OCI-LY7 (cell line): ENCODE measurements around the gene RMI2. TPM values are rescaled to one million over a fixed set of nuclear protein-coding genes. Genes with fewer than 3 reads are reported as not detected.
A peak's percentile ranks its signal among the peaks of the same experiment; 100 is the strongest.

ENCODE experiments used
- BruUV-seq: library from RNA; stranded (reverse); fragments of 400-500 nt; replicated peaks from 2 replicates; lab custom pipeline; 2021; lab: Mats Ljungman, UMichigan
- CTCF ChIA-PET: fragments of 300-600 bp; sonication (Branson Sonifier 250); formaldehyde crosslinking; loops from one replicate; lab custom pipeline; 2022; ENCODE audit warnings: antibody characterized with exemption; ENCODE audit not compliant: unreplicated experiment; lab: Charles Lee
- POLR2A ChIA-PET: fragments of 300-600 bp; sonication (Branson Sonifier 250); formaldehyde crosslinking; loops from one replicate; lab custom pipeline; 2022; ENCODE audit warnings: antibody characterized with exemption; lab: Charles Lee
- DNase-seq: peaks from one replicate; pipeline ENCODE4 v3.0.0-alpha.2; 2015; ENCODE audit warnings: low spot score
- H2AFZ ChIP-seq: fragments of 200-600 bp; sonication (generic), shearing (Covaris generic); 2 replicates; pipeline ENCODE4 v1.6.1; 2014; ENCODE audit warnings: mild to moderate bottlenecking, antibody characterized with exemption, low read length, moderate library complexity
- H3K27ac ChIP-seq: fragments of 200-600 bp; sonication (generic); 2 replicates; pipeline ENCODE4 v1.5.1; 2014; ENCODE audit warnings: mixed run types, low read depth, mild to moderate bottlenecking, moderate library complexity, low read length, inconsistent platforms; ENCODE audit not compliant: poor library complexity, severe bottlenecking
- H3K36me3 ChIP-seq: fragments of 200-600 bp; sonication (generic); 2 replicates; pipeline ENCODE4 v1.6.1; 2014; ENCODE audit warnings: mild to moderate bottlenecking, antibody characterized with exemption, low read length, moderate library complexity, mixed read lengths; ENCODE audit not compliant: insufficient read depth
- H3K4me1 ChIP-seq: fragments of 200-600 bp; sonication (generic); 2 replicates; pipeline ENCODE4 v1.5.1; 2014; ENCODE audit warnings: mild to moderate bottlenecking, low read length; ENCODE audit not compliant: insufficient read depth, poor library complexity, severe bottlenecking
- H3K4me2 ChIP-seq: fragments of 200-600 bp; sonication (generic); 2 replicates; pipeline ENCODE4 v1.6.1; 2014; ENCODE audit warnings: mild to moderate bottlenecking, low read length
- H3K4me3 ChIP-seq: fragments of 200-600 bp; sonication (generic); 2 replicates; pipeline ENCODE4 v1.5.1; 2014; ENCODE audit warnings: mild to moderate bottlenecking, low read depth, low read length; ENCODE audit not compliant: poor library complexity, severe bottlenecking
- H3K79me2 ChIP-seq: fragments of 200-600 bp; sonication (generic); 2 replicates; pipeline ENCODE4 v1.6.1; 2016; ENCODE audit warnings: low read depth, mild to moderate bottlenecking, low read length, moderate library complexity, mixed read lengths; ENCODE audit not compliant: insufficient read depth
- H3K9me2 ChIP-seq: fragments of 200-600 bp; sonication (generic); 2 replicates; pipeline ENCODE4 v1.6.1; 2016; ENCODE audit warnings: mild to moderate bottlenecking, low read length, mixed read lengths; ENCODE audit not compliant: insufficient read depth
- H3K9me3 ChIP-seq: fragments of 200-600 bp; sonication (generic); 2 replicates; pipeline ENCODE4 v1.6.1; 2014; ENCODE audit warnings: mild to moderate bottlenecking, mixed run types, low read length, mixed read lengths
- H4K20me1 ChIP-seq: fragments of 200-600 bp; sonication (generic); 2 replicates; pipeline ENCODE4 v1.6.1; 2014; ENCODE audit warnings: mild to moderate bottlenecking, antibody characterized with exemption, low read length, moderate library complexity, mixed read lengths; ENCODE audit not compliant: insufficient read depth
- CTCF ChIP-seq: fragments of 200-600 bp; sonication (generic); conservative IDR thresholded peaks from 2 replicates; pipeline ENCODE4 v1.5.1; 2014; ENCODE audit warnings: mild to moderate bottlenecking, antibody characterized with exemption, low read length, moderate library complexity, mixed read lengths
- EZH2phosphoT487 ChIP-seq: fragments of 200-600 bp; sonication (generic); IDR thresholded peaks from 2 replicates; pipeline ENCODE4 v1.6.1; 2018; ENCODE audit warnings: low read depth, borderline replicate concordance, mild to moderate bottlenecking, mixed run types, antibody characterized with exemption, low read length, moderate library complexity, mixed read lengths
- intact Hi-C: fragments of 100-400 bp; cut with micrococcal nuclease; formaldehyde crosslinking; loops from one replicate; pipeline ENCODE4 v1.10.0; 2022; ENCODE audit not compliant: unreplicated experiment
- total RNA-seq, 2 experiments: library from RNA; depleted of rRNA in 1 of 2; stranded (reverse); fragments of >200 nt in 1 of 2; shearing (Covaris generic) in 1 of 2; gene quantifications; 2 replicates each; pipeline ENCODE4 v1.2.3, GENCODE V29; 2014 to 2022

Gene RMI2
- total RNA-seq, 2 experiments from 2014 or later: 84.5 to 126 TPM

GRCh38 chr16:11361701-11362451 lies 16.6 kb downstream of the RMI2 start:
- intact Hi-C loops: no loop called here
- no peaks in the 10 kb centered on the region for H3K9me3 ChIP-seq
- peak overlapping the region; percentile 80 for H3K4me2 ChIP-seq
- H3K36me3 ChIP-seq: no peaks in the 10 kb centered on the region
- no peaks in the 10 kb centered on the region for H4K20me1 ChIP-seq
- peaks cover 67% of the 10 kb centered on the region for H3K4me1 ChIP-seq
- BruUV-seq: no TSS peak
- peak overlapping the region; percentile 45 for H3K4me3 ChIP-seq
- ChIA-PET CTCF (interaction anchor here (1.4 kb wide), 1 partner anchor 9 kb away, joined by 3 read pairs; no protein-coding TSS in a partner anchor), POLR2A (no interaction called here)
- H2AFZ ChIP-seq: no peak overlapping the region
- TF ChIP-seq EZH2phosphoT487: no peak
- no peak for TF ChIP-seq CTCF
- H3K9me2 ChIP-seq: no peaks in the 10 kb centered on the region
- peak; percentile 56 for DNase-seq
- no peak overlapping the region for H3K27ac ChIP-seq
- H3K79me2 ChIP-seq: no peaks in the 10 kb centered on the region

GRCh38 chr16:11363927-11364258 lies 18.6 kb downstream of the RMI2 start:
- no peaks in the 10 kb centered on the region for H3K36me3 ChIP-seq
- POLR2A ChIA-PET: interaction anchor here (0.6 kb wide), 1 partner anchor 494 kb away, joined by 5 read pairs; no protein-coding TSS in a partner anchor
- intact Hi-C loops: no loop called here

More at GRCh38 chr16:11363927-11364258, 18.6 kb downstream of the RMI2 start:
- no peaks in the 10 kb centered on the region for H3K9me2 ChIP-seq
- H3K79me2 ChIP-seq: no peaks in the 10 kb centered on the region
- H3K4me3 ChIP-seq: no peak overlapping the region
- no peak overlapping the region for H2AFZ ChIP-seq
- H3K9me3 ChIP-seq: no peaks in the 10 kb centered on the region
- H4K20me1 ChIP-seq: no peaks in the 10 kb centered on the region
- TF ChIP-seq CTCF: no peak
- no peak for TF ChIP-seq EZH2phosphoT487
- no peak overlapping the region for H3K27ac ChIP-seq
- CTCF ChIA-PET: no interaction called here
- no TSS peak for BruUV-seq
- H3K4me1 ChIP-seq: peaks cover 68% of the 10 kb centered on the region
- H3K4me2 ChIP-seq: no peak overlapping the region
- DNase-seq: no peak
